Amniotic stem cell (primary cell): ENCODE data around the gene CEP89.
"Not testable (repeated sequence)": the region's sequence is repeated elsewhere in the genome, so short reads cannot be mapped to it uniquely, and the experiment has no call there.

Experiments used
- DNase-seq: peaks from one replicate; lab custom pipeline; 2025; lab: John Stamatoyannopoulos, UW

Gene CEP89

GRCh38 chr19:32895384-32895783, 76.4 kb downstream of the CEP89 start:
- no peak for DNase-seq

DNA sequence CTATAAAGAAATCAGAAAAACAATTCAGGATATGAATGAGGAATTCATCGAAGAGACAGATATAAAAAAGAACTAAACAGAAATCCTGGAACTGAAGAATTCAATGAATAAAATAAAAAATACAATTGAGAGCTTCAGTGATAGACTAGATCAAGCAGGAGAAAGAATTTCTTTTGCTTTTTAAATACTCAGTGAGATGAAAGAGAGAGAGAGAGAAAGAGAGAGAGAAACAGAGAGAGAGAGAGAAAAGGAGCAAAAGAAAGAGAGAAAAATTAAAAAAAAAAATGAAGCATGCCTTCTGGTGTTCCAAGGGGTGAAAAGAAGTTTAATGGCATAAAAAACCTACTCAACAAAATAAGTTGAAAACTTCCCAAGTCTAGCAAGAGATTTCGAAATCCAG, 80.1 kb downstream of the CEP89 start:
- DNase-seq, result no peak

GRCh38 chr19:32890841-32891240, 80.9 kb downstream of the CEP89 start:
- no peak for DNase-seq

- no peak for DNase-seq
Observed at GRCh38 chr19:32890326-32890725, 81.4 kb downstream of the CEP89 start.

DNA sequence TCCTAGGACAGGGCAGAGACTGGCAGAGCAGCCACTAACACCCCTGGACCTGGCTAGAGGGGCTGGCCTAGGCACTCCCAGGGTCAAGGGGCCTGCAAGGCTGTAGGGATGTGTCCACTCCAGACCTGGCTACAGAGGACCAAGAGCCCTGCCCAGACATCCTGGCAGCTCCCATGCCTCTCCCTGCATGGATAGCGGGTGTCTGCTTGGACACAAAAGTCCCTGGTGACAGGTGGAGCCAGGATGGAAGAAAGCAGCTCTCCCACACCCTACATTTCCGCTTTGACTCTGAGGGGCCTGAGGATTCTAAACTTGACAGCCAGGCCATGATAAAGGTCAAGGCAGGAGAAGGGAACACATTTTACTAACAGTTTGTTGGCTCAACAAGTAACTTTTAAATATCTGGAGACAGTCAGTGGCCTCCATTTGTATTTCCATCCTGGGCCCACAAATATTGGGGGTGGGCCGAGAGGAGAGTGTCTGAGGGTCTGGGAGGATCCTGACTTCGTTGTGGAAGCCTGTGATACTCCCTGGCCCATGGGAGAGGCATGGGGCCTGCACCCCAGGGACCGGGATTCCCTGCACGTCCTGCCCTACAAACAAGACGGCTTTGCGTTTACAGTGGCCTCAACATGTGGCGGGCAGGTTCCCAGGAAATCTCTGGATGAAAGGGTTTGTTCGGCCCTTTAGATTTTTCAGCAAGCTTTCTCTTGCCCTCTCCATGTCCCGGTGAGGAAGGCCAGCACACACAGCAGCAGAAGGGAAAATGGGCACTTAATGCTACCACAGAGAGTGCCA, 82.4 kb downstream of the CEP89 start:
- no peak for DNase-seq

DNA sequence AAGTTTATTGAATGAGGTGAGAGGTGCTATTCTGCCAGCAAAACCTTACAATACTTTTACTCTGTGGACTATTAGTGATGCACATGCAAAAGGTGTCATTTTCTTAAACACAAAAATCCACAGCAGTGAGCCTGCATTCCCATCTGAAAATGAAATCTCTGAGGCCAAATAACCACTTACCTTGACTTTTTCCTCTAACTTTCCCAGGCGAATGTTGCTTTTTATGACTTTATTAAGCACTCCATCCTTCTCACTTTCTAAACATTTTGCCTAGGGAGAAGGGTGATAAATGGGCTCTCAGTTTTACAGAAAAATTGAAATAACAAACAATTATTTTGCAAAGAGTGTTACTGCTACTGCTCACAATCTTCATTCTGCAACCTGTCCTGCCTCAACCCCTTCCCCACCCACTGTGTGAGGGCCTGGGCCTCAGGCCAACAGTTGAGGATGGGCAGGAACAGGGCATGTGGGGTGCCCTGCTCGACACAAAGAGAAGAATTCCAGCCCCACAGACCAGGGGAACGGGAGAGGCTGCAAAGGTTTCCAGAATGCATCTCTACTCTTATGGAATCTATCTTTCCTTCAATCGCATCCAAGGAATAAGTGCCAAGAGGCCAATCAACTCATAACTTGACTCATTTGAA, 84.1 kb downstream of the CEP89 start:
- DNase-seq, result no peak

DNA sequence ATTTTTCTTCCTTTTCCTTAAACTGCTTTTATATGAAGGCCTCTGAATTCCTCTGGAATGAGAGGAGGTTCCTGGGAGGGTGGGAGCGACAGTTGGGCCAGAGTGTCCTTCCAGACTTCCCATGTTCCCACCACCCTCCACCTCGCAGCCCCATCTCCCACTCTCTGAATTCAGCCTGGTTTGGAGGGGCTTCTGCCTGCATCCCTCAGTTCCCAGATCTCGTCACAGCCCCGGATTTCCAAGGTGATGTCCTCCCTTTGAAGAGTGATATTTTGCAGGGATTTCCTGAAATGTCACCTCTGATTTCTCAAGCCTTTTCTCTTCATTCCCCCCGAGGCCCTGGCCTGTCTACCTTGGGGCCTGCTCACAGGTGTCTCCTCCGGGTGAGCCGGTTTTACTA, 85.5 kb downstream of the CEP89 start:
- no peak for DNase-seq

- not testable (repeated sequence) for DNase-seq
Observed at GRCh38 chr19:32885255-32885654, 86.5 kb downstream of the CEP89 start.

- no peak for DNase-seq
Observed at GRCh38 chr19:32881766-32882165, 90.0 kb downstream of the CEP89 start.

DNA sequence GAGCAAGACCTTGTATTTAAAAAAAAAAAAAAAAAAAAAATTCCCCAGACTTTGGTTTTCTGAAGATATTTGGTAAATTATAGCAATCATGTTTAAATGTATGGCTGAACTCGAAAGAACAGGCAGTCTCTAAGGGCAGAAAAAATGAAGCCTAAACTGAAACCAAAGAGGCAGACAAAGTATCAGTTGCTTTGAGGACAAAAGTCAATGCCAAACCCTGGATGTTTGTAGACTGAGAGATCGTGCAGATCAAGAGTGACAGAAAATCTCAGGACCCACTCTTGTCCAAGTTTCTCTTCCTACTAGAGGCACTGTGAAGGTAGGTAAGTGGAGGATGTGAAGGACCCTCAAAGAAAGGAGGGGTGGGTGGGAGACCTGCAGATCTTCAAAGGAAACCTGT, 91.1 kb downstream of the CEP89 start:
- DNase-seq, result no peak

GRCh38 chr19:32879741-32880140, 92.0 kb downstream of the CEP89 start:
- DNase-seq, result no peak

DNA sequence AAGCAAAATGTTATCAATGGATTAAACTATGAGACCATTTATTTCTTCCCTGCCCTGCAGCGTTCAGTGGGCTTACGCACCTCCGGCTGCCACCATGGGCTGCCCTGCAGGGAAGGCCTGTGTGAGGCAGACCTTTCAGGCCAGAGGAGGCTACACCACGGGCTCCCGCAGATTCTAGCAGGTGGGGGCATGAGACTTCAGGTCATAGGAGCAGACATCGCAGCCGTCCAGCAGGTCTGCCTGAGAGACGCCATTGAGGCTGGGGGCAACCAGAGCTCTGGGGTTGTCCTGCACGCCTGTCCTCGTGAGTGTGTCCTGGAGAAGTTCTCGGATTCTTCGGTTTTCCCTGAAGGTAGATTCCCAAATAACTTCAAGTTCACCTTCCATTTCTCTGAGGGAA, 92.8 kb downstream of the CEP89 start:
- DNase-seq, result no peak

DNA sequence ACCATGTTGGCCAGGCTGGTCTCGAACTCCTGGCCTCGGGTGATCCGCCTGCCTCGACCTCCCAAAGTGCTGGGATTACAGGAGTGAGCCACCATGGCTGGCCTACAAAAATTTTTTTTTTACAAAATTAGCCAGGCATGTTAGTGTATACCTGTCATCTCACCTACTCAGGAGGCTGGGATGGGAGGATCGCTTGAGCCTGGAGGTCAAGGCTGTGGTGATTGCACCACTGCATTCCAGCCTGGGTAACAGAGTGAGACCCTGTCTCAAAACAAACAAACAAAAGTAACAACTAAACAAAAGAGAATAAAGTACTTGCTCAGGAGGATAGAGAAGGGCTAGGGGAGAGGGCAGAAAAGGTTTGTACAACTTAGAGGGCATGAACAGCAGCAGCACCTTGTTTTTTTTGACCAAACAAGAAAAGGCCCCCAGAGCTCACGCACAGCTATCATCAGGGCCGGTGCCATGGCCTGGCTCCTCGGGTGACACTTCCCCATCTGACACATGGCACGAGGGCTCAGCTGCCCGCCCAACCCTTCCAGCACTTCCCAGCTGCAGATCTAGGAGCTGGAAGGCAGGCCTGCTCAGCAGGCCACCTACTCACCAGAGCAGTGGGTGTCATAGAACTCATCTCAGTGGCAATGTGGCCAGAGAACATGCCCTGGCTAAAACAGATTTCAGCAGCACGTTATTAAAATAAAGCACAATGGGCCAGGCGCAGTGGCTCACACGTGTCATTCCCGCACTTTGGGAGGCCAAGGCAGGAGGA, 93.6 kb downstream of the CEP89 start:
- no peak for DNase-seq

DNA sequence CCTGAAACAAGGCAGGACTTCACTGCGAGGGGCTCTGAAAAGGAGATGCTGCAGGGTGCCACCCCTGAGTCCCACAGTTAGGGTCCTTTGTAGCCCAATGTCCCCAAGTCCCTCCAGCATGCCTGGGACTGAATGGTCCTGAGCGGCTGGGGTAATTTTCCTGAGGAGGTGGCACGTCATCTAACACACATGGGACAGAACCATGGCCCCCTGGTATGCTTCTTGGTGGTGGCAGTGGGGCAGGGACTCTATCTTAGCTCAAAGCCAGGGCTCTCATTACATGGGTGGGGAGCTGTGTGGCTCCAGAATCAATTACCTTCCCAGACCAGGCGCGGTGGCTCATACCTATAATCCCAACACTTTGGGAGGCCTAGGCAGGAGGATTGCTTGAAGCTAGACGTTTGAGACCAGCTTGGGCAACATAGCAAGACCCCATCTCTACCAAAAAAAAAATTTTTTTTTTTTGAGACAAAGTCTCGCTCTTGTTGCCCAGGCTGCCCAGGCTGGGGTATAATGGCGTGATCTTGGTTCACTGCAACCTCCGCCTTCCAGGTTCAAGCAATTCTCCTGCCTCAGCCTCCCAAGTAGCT, 94.3 kb downstream of the CEP89 start:
- DNase-seq, result no peak

- no peak for DNase-seq
Observed at GRCh38 chr19:32876919-32877285, 94.9 kb downstream of the CEP89 start.

DNA sequence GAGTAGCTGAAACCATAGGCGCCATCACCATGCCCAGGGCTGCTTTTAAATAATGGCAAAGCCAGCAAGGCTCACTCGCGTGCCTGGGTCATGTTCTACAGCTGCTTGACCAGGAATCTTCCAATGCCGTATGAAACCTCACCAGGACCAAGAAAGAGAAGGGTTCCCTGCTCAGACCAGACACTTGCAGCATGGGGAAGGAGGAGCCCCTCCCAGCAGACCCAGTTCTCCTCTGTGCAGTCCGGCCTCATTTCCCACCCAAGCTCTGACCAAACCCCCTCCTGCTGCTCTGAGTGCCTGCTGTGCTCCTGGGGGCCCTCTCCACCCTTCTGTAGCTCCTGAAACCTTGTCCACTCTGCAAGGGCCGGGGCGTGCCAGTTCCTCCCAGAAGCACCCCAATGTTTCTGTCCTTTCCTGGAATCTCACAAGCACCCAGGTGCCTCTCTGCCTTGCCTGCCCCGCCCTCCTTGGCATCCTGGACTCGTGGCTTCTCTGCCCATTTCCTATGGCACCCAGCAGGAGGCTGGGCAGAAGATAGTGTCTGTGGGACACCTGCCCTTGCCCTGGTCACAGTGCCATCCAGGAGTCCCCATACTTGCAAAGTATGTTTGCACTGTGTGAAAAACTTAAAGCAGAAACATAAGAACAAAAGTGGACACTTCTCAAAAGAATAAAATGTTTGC, 95.4 kb downstream of the CEP89 start:
- DNase-seq, result no peak

DNA sequence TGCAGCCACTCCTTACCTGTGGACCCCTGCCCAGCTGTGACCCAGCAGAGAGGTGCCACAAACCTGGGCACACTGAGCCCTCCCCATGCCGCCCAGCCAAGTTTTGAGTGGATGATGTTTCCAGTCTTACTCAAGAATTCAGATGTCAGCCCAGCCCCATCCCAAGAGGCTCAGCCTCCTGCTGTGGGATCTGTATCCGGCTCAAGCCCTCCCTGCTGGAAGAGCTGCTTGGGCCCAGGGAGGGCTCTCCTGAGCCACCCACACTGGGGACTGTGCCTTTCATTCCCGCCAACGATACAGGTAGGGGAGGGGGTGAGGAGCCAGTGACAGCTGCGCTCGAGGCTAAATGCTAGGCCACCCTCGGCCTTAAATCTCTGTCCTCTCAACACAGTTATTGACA, 96.3 kb downstream of the CEP89 start:
- DNase-seq, result no peak

DNA sequence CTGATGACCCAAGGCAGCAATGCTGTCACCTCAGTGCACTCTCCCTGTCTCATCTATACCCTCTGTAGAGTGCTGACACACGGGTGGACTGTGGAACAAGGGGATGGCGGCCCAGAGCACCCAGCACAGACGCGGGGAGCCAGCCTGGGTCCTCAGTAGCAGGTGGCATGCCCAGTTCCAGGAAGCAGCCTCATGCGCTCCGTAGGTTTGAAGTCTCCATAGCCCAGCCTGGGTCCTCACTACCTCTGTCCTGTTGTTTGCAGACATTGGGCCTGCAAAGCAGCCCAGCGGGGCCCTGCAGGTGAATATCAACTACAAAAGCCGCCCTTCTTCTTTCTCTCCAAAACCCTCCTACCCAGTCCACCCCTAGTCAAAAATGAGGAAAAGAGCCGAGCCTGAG, 97.2 kb downstream of the CEP89 start:
- DNase-seq, result no peak

- DNase-seq, result no peak
Observed at GRCh38 chr19:32873247-32873959, 98.4 kb downstream of the CEP89 start.

DNA sequence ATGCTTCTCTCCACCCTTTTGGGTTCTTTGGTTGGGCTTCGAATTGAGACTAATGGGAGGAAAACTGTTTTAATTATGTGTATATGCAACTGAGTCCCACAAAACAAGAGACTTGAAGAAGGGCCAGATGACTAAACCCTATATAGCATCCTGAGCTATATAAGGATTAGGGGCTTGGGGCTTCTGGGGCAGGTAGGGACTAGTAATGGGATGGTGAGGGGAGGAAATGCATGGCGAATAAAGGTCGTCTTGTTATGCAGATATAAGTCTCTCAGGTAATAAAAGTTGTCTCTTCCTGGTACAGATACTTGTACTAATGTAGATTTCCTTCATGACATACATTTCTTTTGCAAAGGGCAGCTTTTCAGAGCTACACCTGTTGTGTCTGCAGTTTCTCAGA, 99.4 kb downstream of the CEP89 start:
- no peak for DNase-seq

DNA sequence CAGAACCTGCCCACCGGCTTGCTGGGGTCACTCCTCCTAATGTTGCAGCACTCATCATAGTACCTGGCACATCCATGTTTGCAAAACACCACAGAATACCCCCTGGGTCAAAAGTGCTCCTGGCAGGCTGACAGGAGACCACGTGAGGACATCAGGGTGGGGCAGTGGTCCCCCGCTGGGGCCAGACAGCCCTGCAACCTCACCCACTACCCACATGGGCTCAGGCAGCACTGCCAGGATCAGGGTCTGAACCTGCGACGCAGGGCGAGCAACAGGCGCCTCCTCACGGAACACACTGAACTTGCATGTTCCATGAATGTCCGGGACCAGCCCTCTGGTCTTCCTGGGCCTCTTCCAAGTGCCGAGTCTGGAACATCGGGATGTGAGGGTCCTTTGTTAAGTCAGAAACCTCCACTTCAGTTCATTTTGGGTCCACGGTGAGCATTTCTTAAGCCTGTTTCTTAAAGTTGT, 100.7 kb downstream of the CEP89 start:
- DNase-seq, result no peak
